H1 (cell line): ENCODE data around the gene RIMBP2. TPM values are rescaled to one million over a fixed set of nuclear protein-coding genes. Genes with fewer than 3 reads are reported as not detected.
A peak's percentile ranks its signal among the peaks of the same experiment; 100 is the strongest.

ENCODE experiments used
- CTCF ChIA-PET: fragments of 300-600 bp; sonication (Branson Sonifier 250); formaldehyde crosslinking; loops from one replicate; lab custom pipeline; 2021; ENCODE audit not compliant: partially characterized antibody; lab: Charles Lee
- POLR2A ChIA-PET: fragments of 300-600 bp; sonication (Branson Sonifier 250); formaldehyde crosslinking; loops from one replicate; lab custom pipeline; 2021; ENCODE audit warnings: inconsistent platforms; ENCODE audit not compliant: partially characterized antibody; lab: Charles Lee
- DNase-seq, 2 experiments: peaks; one replicate each; pipeline versions ENCODE4 v3.0.0 to v3.0.0-alpha.2; 2010 to 2022; ENCODE audit warnings: low spot score in 2 of 2, low read depth in 1 of 2, mixed read lengths in 1 of 2
- FAIRE-seq: peaks from 2 replicates; lab custom pipeline; 2011; peaks lifted over from hg19 to GRCh38; lab: Jason Lieb, UNC
- H2AFZ ChIP-seq: 2 replicates; pipeline ENCODE4 v1.8.1; 2012; ENCODE audit warnings: low read length, inconsistent platforms
- H2AK5ac ChIP-seq: 2 replicates; pipeline ENCODE4 v1.6.1; 2013; ENCODE audit warnings: low read depth, low read length
- H2BK120ac ChIP-seq: replicated peaks from 2 replicates; pipeline ENCODE3; 2013; ENCODE audit warnings: low read depth, low read length, inconsistent platforms
- H2BK12ac ChIP-seq: 2 replicates; pipeline ENCODE4 v1.6.1; 2013; ENCODE audit warnings: low read depth, low read length
- H2BK15ac ChIP-seq: 2 replicates; pipeline ENCODE4 v1.6.1; 2013; ENCODE audit warnings: low read length
- H2BK20ac ChIP-seq: 2 replicates; pipeline ENCODE4 v1.6.1; 2013; ENCODE audit warnings: low read length
- H2BK5ac ChIP-seq: 2 replicates; pipeline ENCODE4 v1.6.1; 2013; ENCODE audit warnings: low read depth, low read length
- H3K14ac ChIP-seq: 2 replicates; pipeline ENCODE4 v1.6.1; 2013; ENCODE audit warnings: inconsistent platforms; ENCODE audit not compliant: insufficient read length
- H3K18ac ChIP-seq: 2 replicates; pipeline ENCODE4 v1.6.1; 2013; ENCODE audit warnings: low read length; ENCODE audit errors: extremely low read depth
- H3K23ac ChIP-seq: 2 replicates; pipeline ENCODE4 v1.6.1; 2013; ENCODE audit warnings: inconsistent platforms; ENCODE audit not compliant: insufficient read length
- H3K23me2 ChIP-seq: 2 replicates; pipeline ENCODE4 v1.6.1; 2013; ENCODE audit warnings: low read depth, low read length
- H3K27ac ChIP-seq: 2 replicates; pipeline ENCODE4 v1.6.1; 2011; ENCODE audit warnings: low read depth, low read length, inconsistent platforms
- H3K27me3 ChIP-seq, 4 experiments: replicated peaks in 1 of 4; 1 replicate in 1 of 4; 2 replicates in 3 of 4; pipeline versions ENCODE4 v1.6.1 to v1.8.1; 2011 to 2013; ENCODE audit warnings: low read length in 3 of 4, mild to moderate bottlenecking in 3 of 4, inconsistent platforms in 2 of 4, mixed read lengths in 2 of 4, moderate library complexity in 1 of 4; ENCODE audit not compliant: control insufficient read depth in 3 of 4, insufficient read depth in 3 of 4; ENCODE audit errors: extremely low read depth in 1 of 4
- H3K36me3 ChIP-seq, 4 experiments: 2 replicates each; pipeline versions ENCODE4 v1.6.1 to v1.8.1; 2011 to 2013; ENCODE audit warnings: mild to moderate bottlenecking in 4 of 4, low read length in 3 of 4, moderate library complexity in 2 of 4, control low read depth in 1 of 4, inconsistent platforms in 1 of 4; ENCODE audit not compliant: insufficient read depth in 4 of 4, control insufficient read depth in 2 of 4
- H3K4ac ChIP-seq: replicated peaks from 2 replicates; pipeline ENCODE3; 2013; ENCODE audit warnings: low read length, low read depth, mixed read lengths, inconsistent platforms; ENCODE audit not compliant: insufficient read length
- H3K4me1 ChIP-seq, 4 experiments: replicated peaks in 1 of 4; 1 replicate in 1 of 4; 2 replicates in 3 of 4; pipeline versions ENCODE4 v1.6.1 to v1.8.1; 2011 to 2013; ENCODE audit warnings: low read length in 3 of 4, inconsistent platforms in 2 of 4, mixed read lengths in 1 of 4; ENCODE audit not compliant: insufficient read depth in 4 of 4, control insufficient read depth in 3 of 4
- H3K4me2 ChIP-seq, 2 experiments: 2 replicates each; pipeline versions ENCODE4 v1.6.1 to v1.8.1; 2011 to 2013; ENCODE audit warnings: low read depth in 2 of 2, low read length in 2 of 2, control low read depth in 1 of 2, inconsistent platforms in 1 of 2, mild to moderate bottlenecking in 1 of 2; ENCODE audit not compliant: insufficient read depth in 1 of 2
- H3K4me3 ChIP-seq, 4 experiments: fragments of 200-600, 300-600 bp in 1 of 4; sonication (generic), shearing (Covaris generic), sonication (Bioruptor Twin) in 1 of 4; 2 replicates each; pipeline versions ENCODE4 v1.5.1 to v1.8.1; 2011 to 2016; ENCODE audit warnings: low read length in 4 of 4, low read depth in 3 of 4, control low read depth in 2 of 4, inconsistent platforms in 2 of 4, mild to moderate bottlenecking in 2 of 4, mixed read lengths in 1 of 4, moderate library complexity in 1 of 4; ENCODE audit not compliant: insufficient read depth in 2 of 4; ENCODE audit errors: extremely low read depth in 1 of 4
- H3K56ac ChIP-seq: replicated peaks from 2 replicates; pipeline ENCODE3; 2013; ENCODE audit warnings: low read depth, mild to moderate bottlenecking, mixed read lengths, low read length, inconsistent platforms; ENCODE audit not compliant: insufficient read length
- H3K79me1 ChIP-seq: 2 replicates; pipeline ENCODE4 v1.6.1; 2013; ENCODE audit warnings: low read depth, low read length, control low read depth
- H3K79me2 ChIP-seq, 2 experiments: 2 replicates each; pipeline versions ENCODE4 v1.6.1 to v1.8.1; 2012 to 2013; ENCODE audit warnings: low read length in 2 of 2, mild to moderate bottlenecking in 2 of 2, inconsistent platforms in 1 of 2; ENCODE audit not compliant: insufficient read depth in 2 of 2, control insufficient read depth in 1 of 2
- H3K9ac ChIP-seq, 4 experiments: replicated peaks in 1 of 4; 1 replicate in 1 of 4; 2 replicates in 3 of 4; pipeline versions ENCODE4 v1.6.1 to v1.8.1; 2011 to 2013; ENCODE audit warnings: low read depth in 3 of 4, low read length in 3 of 4, control low read depth in 2 of 4, mild to moderate bottlenecking in 2 of 4, moderate library complexity in 2 of 4, inconsistent platforms in 1 of 4; ENCODE audit errors: extremely low read depth in 1 of 4
- H3K9me3 ChIP-seq, 2 experiments: 2 replicates each; pipeline versions ENCODE4 v1.6.1 to v1.8.1; 2012 to 2013; ENCODE audit warnings: mild to moderate bottlenecking in 2 of 2, moderate library complexity in 2 of 2, control low read depth in 1 of 2, inconsistent platforms in 1 of 2, low read depth in 1 of 2, low read length in 1 of 2, mixed read lengths in 1 of 2; ENCODE audit not compliant: insufficient read depth in 2 of 2
- H4K20me1 ChIP-seq, 2 experiments: replicated peaks in 1 of 2; 2 replicates each; pipeline versions ENCODE3 to v1.8.1; 2011 to 2013; ENCODE audit warnings: inconsistent platforms in 2 of 2, low read length in 2 of 2, mild to moderate bottlenecking in 1 of 2; ENCODE audit not compliant: insufficient read depth in 2 of 2, control insufficient read depth in 1 of 2
- H4K5ac ChIP-seq: 2 replicates; pipeline ENCODE4 v1.6.1; 2013; ENCODE audit warnings: low read length, low read depth, mixed read lengths, inconsistent platforms; ENCODE audit not compliant: insufficient read length
- H4K8ac ChIP-seq: 2 replicates; pipeline ENCODE4 v1.8.0; 2013; ENCODE audit warnings: mild to moderate bottlenecking, moderate library complexity, low read length, inconsistent platforms; ENCODE audit not compliant: insufficient read depth; ENCODE audit errors: extremely low read depth
- H4K91ac ChIP-seq: replicated peaks from 2 replicates; pipeline ENCODE3; 2013; ENCODE audit warnings: low read length, mixed read lengths, inconsistent platforms; ENCODE audit not compliant: insufficient read length
- ASH2L ChIP-seq: fragments of 200-600, 300-600 bp; sonication (generic); IDR thresholded peaks from one replicate; pipeline ENCODE4 v1.7.1; 2017; ENCODE audit warnings: low read length
- CBX8 ChIP-seq: fragments of 300-800, 300-1000 bp; sonication (generic); IDR thresholded peaks from 2 replicates; pipeline ENCODE4 v1.7.1; 2016; ENCODE audit warnings: low read depth, low read length, borderline replicate concordance
- GTF2F1 ChIP-seq: IDR thresholded peaks from 2 replicates; pipeline ENCODE4 v1.6.1; 2012; ENCODE audit warnings: low read depth, low read length, improper control_type of control experiment, borderline replicate concordance
- JUN ChIP-seq: IDR thresholded peaks from 2 replicates; pipeline ENCODE4 v1.6.1; 2011; ENCODE audit warnings: low read depth, mild to moderate bottlenecking, improper control_type of control experiment, low read length
- JUND ChIP-seq: IDR thresholded peaks from 2 replicates; pipeline ENCODE4 v1.6.1; 2011; ENCODE audit warnings: mild to moderate bottlenecking, improper control_type of control experiment, low read length
- MAFK ChIP-seq: IDR thresholded peaks from 2 replicates; pipeline ENCODE4 v1.6.1; 2012; ENCODE audit warnings: low read depth, mild to moderate bottlenecking, improper control_type of control experiment, low read length
- POLR2AphosphoS5 ChIP-seq: IDR thresholded peaks from 2 replicates; pipeline ENCODE4 v1.6.1; 2011; ENCODE audit warnings: low read depth, low read length
- RBBP5 ChIP-seq: IDR thresholded peaks from 2 replicates; pipeline ENCODE4 v1.7.1; 2012; ENCODE audit warnings: low read depth, mild to moderate bottlenecking, inconsistent platforms, low read length, moderate library complexity, borderline replicate concordance
- SP4 ChIP-seq: IDR thresholded peaks from 2 replicates; pipeline ENCODE4 v1.6.1; 2012; ENCODE audit warnings: low read length, inconsistent platforms
- SUZ12 ChIP-seq: fragments of 200-600 bp; sonication (generic); IDR thresholded peaks from 2 replicates; pipeline ENCODE4 v1.6.1; 2012; ENCODE audit warnings: mild to moderate bottlenecking, inconsistent platforms, low read length, moderate library complexity, mixed read lengths
- TAF7 ChIP-seq: optimal IDR thresholded peaks from 2 replicates; pipeline ENCODE3; 2011; ENCODE audit warnings: low read depth, mild to moderate bottlenecking, inconsistent platforms, low read length, moderate library complexity, borderline replicate concordance
- WGBS, 2 experiments: shearing (Covaris generic) in 1 of 2; methylation state at CpG; one replicate each; pipeline versions ENCODE4 v1.1.6 to v1.1.7; 2013 to 2015; ENCODE audit warnings: low lambda C conversion rate in 2 of 2, mixed read lengths in 2 of 2, inconsistent platforms in 1 of 2, low coverage in 1 of 2, missing lambda C conversion rate in 1 of 2; ENCODE audit not compliant: insufficient replicate concordance in 2 of 2, insufficient coverage in 1 of 2, insufficient read length in 1 of 2; ENCODE audit errors: extremely low coverage in 1 of 2, missing lambda C conversion rate in 1 of 2; 5-methylcytosine and 5-hydroxymethylcytosine counted together
- polyA plus RNA-seq, 7 experiments: library from polyadenylated mRNA; depleted of rRNA in 3 of 7; stranded (reverse) in 5 of 7; unstranded in 2 of 7; fragments of >200 nt in 5 of 7; fragments of 200-250 nt in 2 of 7; gene quantifications; 1 replicate in 5 of 7; 2 replicates in 1 of 7; 4 replicates in 1 of 7; pipeline versions ENCODE4 v1.2.1 to v1.2.3, GENCODE V29; 2011 to 2013; ENCODE audit warnings: missing spikeins in 2 of 7, mixed read lengths in 2 of 7
- total RNA-seq: library from RNA; stranded (reverse); fragmentation: NEBNext Ultra II Directional; extraction: Animal tissue kit (Norgen Biotek cat#: 25700); gene quantifications from 2 replicates; pipeline ENCODE4 v1.2.1, GENCODE V29; 2021
- TF ChIP-seq, protein P1 (sequence below): IDR thresholded peaks from 2 replicates; pipeline ENCODE4 v1.6.1; 2012; ENCODE audit warnings: inconsistent platforms
- TF ChIP-seq, protein P2 (sequence below): IDR thresholded peaks from 2 replicates; pipeline ENCODE4 v1.6.1; 2011; ENCODE audit warnings: low read depth, mild to moderate bottlenecking, low read length; ENCODE audit not compliant: insufficient read depth

The RIMBP2 gene
- total and polyA plus RNA-seq, 2 of the 8 experiments (the other 6 are each of a cell fraction or from before 2014, with no cell fraction given): 0.18 to 0.65 TPM

DNA sequence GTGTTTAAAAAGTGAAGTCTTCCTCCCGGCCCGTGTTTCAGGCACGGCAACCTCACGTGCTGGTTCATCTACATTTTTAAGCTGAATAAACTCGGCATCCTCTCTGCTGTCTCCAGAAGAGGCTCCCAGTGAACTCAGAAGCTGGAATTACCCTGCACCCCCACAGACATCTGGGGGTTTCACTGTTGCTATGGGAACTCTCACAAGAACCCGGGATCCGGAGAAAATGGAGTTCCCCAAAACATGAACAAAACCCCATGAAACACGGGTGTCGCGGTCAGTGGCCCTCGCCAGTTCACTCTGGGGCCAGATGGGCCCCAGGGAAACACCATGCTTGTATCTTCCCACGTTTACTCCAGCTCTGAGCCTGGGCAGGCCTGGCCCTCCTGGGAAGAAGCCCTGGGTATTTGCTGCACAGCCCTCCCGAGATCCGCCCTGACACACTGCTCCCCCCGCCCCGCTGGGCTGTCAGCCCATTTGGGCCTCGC is 234.7 kb downstream of the RIMBP2 start:
- FAIRE-seq (no peak), DNase-seq (no peak)
- Histone ChIP-seq H3K23me2 (no peaks in the 10 kb centered on the region), H2BK12ac (no peak overlapping the region), H2AK5ac (no peak overlapping the region), H3K14ac (no peak overlapping the region), H2AFZ (no peak overlapping the region), H4K20me1 (no peaks in the 10 kb centered on the region), H3K9ac (no peak overlapping the region), H2BK120ac (no peak overlapping the region), H3K18ac (no peak overlapping the region; the same call in 1 of the 2 replicates), H3K4ac (no peak overlapping the region), H3K79me2 (no peaks in the 10 kb centered on the region), H3K27ac (no peak overlapping the region), H2BK15ac (no peak overlapping the region), H4K5ac (no peak overlapping the region), H3K4me3 (no peak overlapping the region), H3K79me1 (no peaks in the 10 kb centered on the region), H3K56ac (no peak overlapping the region), H4K91ac (no peak overlapping the region), H4K8ac (peak overlapping the region; percentile 53; the same call in 1 of the 2 replicates), H3K9me3 (no peaks in the 10 kb centered on the region), H3K36me3 (no peaks in the 10 kb centered on the region), H2BK20ac (no peak overlapping the region), H3K4me2 (no peak overlapping the region), H3K27me3 (peaks cover 0 to 2% (median 0%) of the 10 kb centered on the region in 4 experiments; a peak in 1 of 7 replicates), H2BK5ac (no peak overlapping the region; the same call in 1 of the 2 replicates), H3K4me1 (peaks cover 5 to 15% (median 8%) of the 10 kb centered on the region in 4 experiments), H3K23ac (no peak overlapping the region)
- ChIA-PET POLR2A (interaction anchor here (0.6 kb wide), 1 partner anchor 301 kb away, joined by 3 read pairs; no protein-coding TSS in a partner anchor), CTCF (interaction anchor here (1.0 to 1.3 kb wide), 5 partner anchors 9 to 266 kb away, joined by 3 to 6 read pairs (median 3); no protein-coding TSS in a partner anchor)
- WGBS, 2 experiments: 88% methylated on average over 12 of the region's 17 CpGs; no CpG with 5 or more reads in 1 of the 2 experiments
- TF ChIP-seq GTF2F1: no peak
- no peak for TF ChIP-seq ASH2L
- no peak for TF ChIP-seq JUN
- TF ChIP-seq, protein P1, sequence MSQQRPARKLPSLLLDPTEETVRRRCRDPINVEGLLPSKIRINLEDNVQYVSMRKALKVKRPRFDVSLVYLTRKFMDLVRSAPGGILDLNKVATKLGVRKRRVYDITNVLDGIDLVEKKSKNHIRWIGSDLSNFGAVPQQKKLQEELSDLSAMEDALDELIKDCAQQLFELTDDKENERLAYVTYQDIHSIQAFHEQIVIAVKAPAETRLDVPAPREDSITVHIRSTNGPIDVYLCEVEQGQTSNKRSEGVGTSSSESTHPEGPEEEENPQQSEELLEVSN: no peak
- TF ChIP-seq RBBP5: no peak
- TF ChIP-seq SP4: no peak
- TF ChIP-seq, protein P2, sequence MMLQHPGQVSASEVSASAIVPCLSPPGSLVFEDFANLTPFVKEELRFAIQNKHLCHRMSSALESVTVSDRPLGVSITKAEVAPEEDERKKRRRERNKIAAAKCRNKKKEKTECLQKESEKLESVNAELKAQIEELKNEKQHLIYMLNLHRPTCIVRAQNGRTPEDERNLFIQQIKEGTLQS: no peak
- no peak for TF ChIP-seq CBX8
- no peak for TF ChIP-seq JUND
- no peak for TF ChIP-seq POLR2AphosphoS5
- TF ChIP-seq TAF7: no peak
- TF ChIP-seq SUZ12: no peak
- TF ChIP-seq MAFK: no peak
